ENCODE measurements around the gene POMGNT2.

The POMGNT2 gene

GRCh38 chr3:43043071-43043766 lies 62.7 kb downstream of the POMGNT2 start:
- DNase-seq: no peak

- DNase-seq: no peak
Measured at GRCh38 chr3:43041517-43041916, 64.4 kb downstream of the POMGNT2 start.

GRCh38 chr3:43038010-43038409 lies 67.9 kb downstream of the POMGNT2 start:
- no peak for DNase-seq

GRCh38 chr3:43036621-43037423 lies 69.1 kb downstream of the POMGNT2 start:
- no peak for DNase-seq

- DNase-seq: no peak
Measured at GRCh38 chr3:43035801-43036365, 70.0 kb downstream of the POMGNT2 start.

- no peak for DNase-seq
Measured at GRCh38 chr3:43034911-43035310, 71.0 kb downstream of the POMGNT2 start.

- DNase-seq: no peak
Measured at GRCh38 chr3:43034200-43034599, 71.7 kb downstream of the POMGNT2 start.

- DNase-seq: no peak
Measured at GRCh38 chr3:43032646-43033628, 72.9 kb downstream of the POMGNT2 start.

GRCh38 chr3:43031889-43032545 lies 73.9 kb downstream of the POMGNT2 start:
- DNase-seq: no peak

- DNase-seq: no peak
Measured at GRCh38 chr3:43031485-43031884, 74.4 kb downstream of the POMGNT2 start.

- no peak for DNase-seq
Measured at GRCh38 chr3:43030162-43030935, 75.5 kb downstream of the POMGNT2 start.
